ENCODE data around the gene AEBP1. TPM values are rescaled to one million over a fixed set of nuclear protein-coding genes. Genes with fewer than 3 reads are reported as not detected.

The AEBP1 gene
- total and polyA plus RNA-seq, 2 of the 4 experiments (the other 2 are of a cell fraction), result 1.1 to 5.7 TPM

GRCh38 chr7:44063547-44063893, 40.6 kb upstream of the AEBP1 start:
- WGBS, 2 experiments (ENCODE audit: extremely low coverage in 2 of 2, insufficient read length in 1 of 2), result no CpG with 5 or more reads among the region's 10 CpGs
- Histone ChIP-seq H4K91ac (ENCODE audit: insufficient read depth, low read depth, low read length) (no peak overlapping the region), H3K23ac (ENCODE audit: low read depth, low read length) (no peak overlapping the region), H2BK5ac (ENCODE audit: low read depth, low read length, poor library complexity, severe bottlenecking) (no peak overlapping the region), H3K18ac (ENCODE audit: low read depth, low read length) (no peak overlapping the region), H3K9ac (ENCODE audit: low read depth, low read length) (no peak overlapping the region), H3K14ac (replicated peaks; ENCODE audit: low read depth, low read length) (no peak overlapping the region), H4K20me1 (ENCODE audit: insufficient read depth, low read length) (peaks cover 29% of the 10 kb centered on the region), H3K27ac (ENCODE audit: insufficient read depth, low read length) (no peak overlapping the region), H3K4me3 (ENCODE audit: insufficient read depth, low read depth, low read length) (no peak overlapping the region), H4K5ac (ENCODE audit: low read depth, low read length) (no peak overlapping the region), H2BK120ac (ENCODE audit: low read depth, low read length) (no peak overlapping the region), H3K4me2 (ENCODE audit: low read depth, low read length) (no peak overlapping the region), H3K27me3 (ENCODE audit: control insufficient read depth, insufficient read depth, low read length) (no peaks in the 10 kb centered on the region), H2AK5ac (ENCODE audit: low read depth, low read length) (no peak overlapping the region), H3K9me1 (ENCODE audit: insufficient read depth, low read length) (no peaks in the 10 kb centered on the region), H3K4me1 (ENCODE audit: control insufficient read depth, insufficient read depth, low read length) (peaks cover 9% of the 10 kb centered on the region), H3K4ac (ENCODE audit: low read depth, low read length) (no peak overlapping the region), H4K8ac (ENCODE audit: low read depth in 2 of 2, low read length in 2 of 2) (no peak overlapping the region), H3K79me1 (ENCODE audit: low read depth in 1 of 2, low read length in 2 of 2) (0 out of 4 replicates have a peak, but pooled peaks cover 0 to 4% of the 10 kb centered on the region in 2 experiments), H2AFZ (replicated peaks; ENCODE audit: low read length, poor library complexity) (no peak overlapping the region), H3K9me3 (ENCODE audit: control insufficient read depth, insufficient read depth, low read length) (no peaks in the 10 kb centered on the region), H2BK15ac (ENCODE audit: low read depth, low read length) (no peak overlapping the region), H3K36me3 (ENCODE audit: control insufficient read depth, insufficient read depth, low read length) (peaks cover 36% of the 10 kb centered on the region), H3K56ac (ENCODE audit: extremely low read depth, insufficient read depth, low read length) (no peak overlapping the region), H2AK9ac (replicated peaks; ENCODE audit: low read depth, low read length, poor library complexity) (no peak overlapping the region), H2BK20ac (ENCODE audit: low read depth, low read length) (no peak overlapping the region)
- in situ Hi-C loops (cut with MboI; ENCODE audit: low sequenced_read_pairs) (no loop called here), intact Hi-C loops (cut with micrococcal nuclease) (no loop called here), dilution Hi-C loops (cut with HindIII; ENCODE audit: low sequenced_read_pairs, unreplicated experiment) (no loop called here)
- ChIA-PET CTCF (no interaction called here), POLR2A (ENCODE audit: unreplicated experiment) (no interaction called here)
- BruUV-seq (replicated peaks), result no TSS peak
- TF ChIP-seq MAFK (IDR thresholded peaks at IDR 0.05; ENCODE audit: low read depth, low read length) (no peak), USF2 (IDR thresholded peaks at IDR 0.05; ENCODE audit: low read depth, low read length) (no peak), POLR2A (IDR thresholded peaks at IDR 0.05; ENCODE audit: low read depth, low read length) (no peak), CTCF (conservative IDR thresholded peaks at IDR 0.05; ENCODE audit: low read depth, low read length) (no peak), CEBPB (IDR thresholded peaks at IDR 0.05; ENCODE audit: low read depth, low read length) (no peak), SMC3 (IDR thresholded peaks at IDR 0.05; ENCODE audit: low read depth, low read length) (no peak), MXI1 (IDR thresholded peaks at IDR 0.05; ENCODE audit: borderline replicate concordance, low read depth, low read length) (no peak), FOS (IDR thresholded peaks at IDR 0.05; ENCODE audit: low read depth, low read length) (no peak), RCOR1 (IDR thresholded peaks at IDR 0.05; ENCODE audit: insufficient replicate concordance, low read length) (no peak), NFE2L2 (IDR thresholded peaks at IDR 0.05; ENCODE audit: low read depth, low read length) (no peak), RFX5 (IDR thresholded peaks at IDR 0.05; ENCODE audit: low read depth, low read length) (no peak), RAD21 (IDR thresholded peaks at IDR 0.05; ENCODE audit: low read length) (no peak), CHD1 (IDR thresholded peaks at IDR 0.05; ENCODE audit: low read depth, low read length) (no peak), ELK1 (IDR thresholded peaks at IDR 0.05; ENCODE audit: borderline replicate concordance, low read depth, low read length) (no peak), BHLHE40 (IDR thresholded peaks at IDR 0.05; ENCODE audit: low read depth, low read length) (no peak)
- no peak for ATAC-seq (ENCODE audit: low read depth)
- no peak for DNase-seq
